OCI-LY1 (cell line): ENCODE measurements around the gene RADX.

ENCODE experiments used
- EZH2 ChIP-seq: fragments of 200-600 bp; sonication (generic), shearing (Covaris generic); IDR thresholded peaks from 2 replicates; pipeline ENCODE4 v1.8.0; 2017; ENCODE audit warnings: borderline replicate concordance, mixed run types, mild to moderate bottlenecking, antibody characterized with exemption, low read length, moderate library complexity, mixed read lengths
- TF ChIP-seq, protein P1 (sequence below): fragments of 200-600 bp; sonication (generic), shearing (Covaris generic); IDR thresholded peaks from 2 replicates; pipeline ENCODE4 v1.5.1; 2017; ENCODE audit warnings: mild to moderate bottlenecking, antibody characterized with exemption, low read length, moderate library complexity, mixed read lengths

DNA sequence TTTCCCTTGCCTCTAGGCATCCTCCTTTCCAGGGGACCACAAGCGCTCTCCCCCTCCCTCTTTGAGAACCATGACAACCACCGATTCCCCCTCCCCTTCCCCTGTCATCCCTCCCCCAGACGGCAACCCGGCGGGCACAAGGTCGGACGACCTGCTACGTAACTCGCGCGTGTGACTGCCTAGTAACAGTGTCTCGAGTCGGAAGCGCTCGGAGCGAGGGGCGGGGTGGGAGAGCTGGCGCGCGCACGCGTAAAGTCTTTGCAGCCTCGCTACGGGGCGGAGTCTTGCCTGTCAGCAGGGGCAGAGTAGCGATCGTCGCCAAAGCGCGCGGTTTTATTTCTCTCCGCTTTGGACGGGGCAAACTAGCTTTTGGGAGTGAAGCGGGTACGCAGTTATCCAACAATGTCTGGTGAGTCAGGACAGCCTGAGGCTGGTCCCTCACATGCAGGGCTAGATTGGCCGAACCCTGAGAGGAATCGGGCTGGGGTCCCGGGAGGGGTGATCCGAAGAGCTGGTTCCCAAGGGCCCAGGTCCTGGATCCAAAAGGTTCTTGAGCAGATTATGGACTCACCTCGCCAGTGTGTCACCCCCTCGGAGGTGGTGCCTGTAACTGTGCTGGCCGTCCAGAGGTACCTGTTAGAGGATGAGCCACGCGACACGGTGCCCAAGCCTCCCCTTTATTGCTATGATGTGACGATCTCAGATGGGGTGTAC is at the start of gene RADX:
- TF ChIP-seq, protein P1, sequence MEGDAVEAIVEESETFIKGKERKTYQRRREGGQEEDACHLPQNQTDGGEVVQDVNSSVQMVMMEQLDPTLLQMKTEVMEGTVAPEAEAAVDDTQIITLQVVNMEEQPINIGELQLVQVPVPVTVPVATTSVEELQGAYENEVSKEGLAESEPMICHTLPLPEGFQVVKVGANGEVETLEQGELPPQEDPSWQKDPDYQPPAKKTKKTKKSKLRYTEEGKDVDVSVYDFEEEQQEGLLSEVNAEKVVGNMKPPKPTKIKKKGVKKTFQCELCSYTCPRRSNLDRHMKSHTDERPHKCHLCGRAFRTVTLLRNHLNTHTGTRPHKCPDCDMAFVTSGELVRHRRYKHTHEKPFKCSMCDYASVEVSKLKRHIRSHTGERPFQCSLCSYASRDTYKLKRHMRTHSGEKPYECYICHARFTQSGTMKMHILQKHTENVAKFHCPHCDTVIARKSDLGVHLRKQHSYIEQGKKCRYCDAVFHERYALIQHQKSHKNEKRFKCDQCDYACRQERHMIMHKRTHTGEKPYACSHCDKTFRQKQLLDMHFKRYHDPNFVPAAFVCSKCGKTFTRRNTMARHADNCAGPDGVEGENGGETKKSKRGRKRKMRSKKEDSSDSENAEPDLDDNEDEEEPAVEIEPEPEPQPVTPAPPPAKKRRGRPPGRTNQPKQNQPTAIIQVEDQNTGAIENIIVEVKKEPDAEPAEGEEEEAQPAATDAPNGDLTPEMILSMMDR, result no peak
- TF ChIP-seq EZH2, result no peak
